HG02623 (cell line): ENCODE data around the gene KCNMB2.

Experiments used
- ATAC-seq: cut with Tn5 transposase; IDR thresholded peaks from one replicate; pipeline ENCODE4 v1.9.1; 2021; ENCODE audit warnings: moderate library complexity; ENCODE audit not compliant: unreplicated experiment

The KCNMB2 gene

GRCh38 chr3:178567611-178568010, 31.4 kb downstream of the KCNMB2 start:
- no peak for ATAC-seq

- no peak for ATAC-seq
Observed at GRCh38 chr3:178568155-178568731, 32.0 kb downstream of the KCNMB2 start.

GRCh38 chr3:178568911-178569310, 32.7 kb downstream of the KCNMB2 start:
- ATAC-seq = no peak

- ATAC-seq = no peak
Observed at GRCh38 chr3:178569826-178570225, 33.6 kb downstream of the KCNMB2 start.

GRCh38 chr3:178583963-178584575, 47.8 kb downstream of the KCNMB2 start:
- no peak for ATAC-seq

- ATAC-seq = no peak
Observed at GRCh38 chr3:178584722-178585380, 48.6 kb downstream of the KCNMB2 start.

- no peak for ATAC-seq
Observed at GRCh38 chr3:178585454-178585853, 49.2 kb downstream of the KCNMB2 start.

GRCh38 chr3:178586076-178586475, 49.8 kb downstream of the KCNMB2 start:
- no peak for ATAC-seq

- no peak for ATAC-seq
Observed at GRCh38 chr3:178588628-178589027, 52.4 kb downstream of the KCNMB2 start.

GRCh38 chr3:178593786-178594185, 57.5 kb downstream of the KCNMB2 start:
- ATAC-seq = no peak

- no peak for ATAC-seq
Observed at GRCh38 chr3:178597371-178597770, 61.1 kb downstream of the KCNMB2 start.

GRCh38 chr3:178602856-178603255, 66.6 kb downstream of the KCNMB2 start:
- ATAC-seq = no peak

- ATAC-seq = no peak
Observed at GRCh38 chr3:178603735-178604134, 67.5 kb downstream of the KCNMB2 start.

GRCh38 chr3:178618197-178618596, 82.0 kb downstream of the KCNMB2 start:
- no peak for ATAC-seq

- ATAC-seq = no peak
Observed at GRCh38 chr3:178618896-178619295, 82.7 kb downstream of the KCNMB2 start.

- no peak for ATAC-seq
Observed at GRCh38 chr3:178623666-178624255, 87.5 kb downstream of the KCNMB2 start.

- ATAC-seq = no peak
Observed at GRCh38 chr3:178624276-178624675, 88.0 kb downstream of the KCNMB2 start.

GRCh38 chr3:178625053-178625600, 88.9 kb downstream of the KCNMB2 start:
- no peak for ATAC-seq

- ATAC-seq = no peak
Observed at GRCh38 chr3:178628037-178628436, 91.8 kb downstream of the KCNMB2 start.

- ATAC-seq = no peak
Observed at GRCh38 chr3:178629430-178630178, 93.4 kb downstream of the KCNMB2 start.

GRCh38 chr3:178631950-178632349, 95.7 kb downstream of the KCNMB2 start:
- no peak for ATAC-seq
